ENCODE data around the gene RDH13.
"Not testable (repeated sequence)": the region's sequence is repeated elsewhere in the genome, so short reads cannot be mapped to it uniquely, and the experiment has no call there.

The RDH13 gene

DNA sequence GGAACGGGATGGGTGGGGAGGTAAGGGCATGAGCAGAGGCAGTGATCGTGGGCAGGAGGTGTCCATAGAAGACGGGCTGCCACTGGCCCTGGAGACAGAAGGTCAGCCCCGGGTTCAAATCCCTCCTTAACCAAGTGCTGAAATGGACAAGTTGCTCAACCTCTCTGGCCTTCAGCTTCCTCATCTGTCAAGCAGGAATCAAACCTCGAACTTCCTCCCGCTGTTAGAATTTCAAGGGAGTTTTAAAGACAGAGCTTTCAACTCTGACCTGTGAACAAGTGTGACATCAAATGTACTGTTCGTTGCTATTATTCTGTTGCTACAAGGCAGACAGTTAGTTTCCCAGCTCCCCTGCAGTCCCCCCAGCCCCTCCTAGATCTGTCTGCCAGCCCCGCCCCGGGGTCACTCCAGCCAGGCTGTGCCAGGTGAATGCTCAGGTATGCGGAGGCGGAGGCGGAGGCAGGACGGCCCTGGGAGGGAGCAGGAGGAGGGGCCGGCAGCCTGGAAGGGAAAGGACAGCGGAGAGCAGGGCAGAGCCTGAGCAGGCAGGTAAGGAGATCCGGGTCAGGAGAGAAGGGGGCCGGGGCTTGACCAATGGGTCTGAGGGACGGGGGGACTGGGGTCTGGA is 12.5 kb upstream of the RDH13 start, which contains the start of gene EPS8L1:
EPS8L1 (plus strand) TSS at position 499 of the 628 bp plus-strand sequence. CDS start 576 bp downstream, outside the sequence.
- no peak within 1 kb of the TSS for H3K4me3 ChIP-seq
- no peak within 1 kb of the TSS for H3K9ac ChIP-seq (ENCODE audit: insufficient read length)
- H3K27ac ChIP-seq: no peak within 1 kb of the TSS
- TF ChIP-seq FOXP2 (optimal IDR thresholded peaks at IDR 0.05; ENCODE audit: control extremely low read depth, extremely low read length, insufficient read depth): no peak
- TF ChIP-seq POLR2AphosphoS5 (IDR thresholded peaks at IDR 0.05; ENCODE audit: borderline replicate concordance, low read depth, low read length): no peak
- TF ChIP-seq EZH2 (IDR thresholded peaks at IDR 0.05): no peak
- no peaks in the 10 kb centered on the region for H3K36me3 ChIP-seq (ENCODE audit: insufficient read depth, low read length)
- no peaks in the 10 kb centered on the region for H3K9me3 ChIP-seq (ENCODE audit: low read depth, low read length)
- no peak for DNase-seq (ENCODE audit: low read depth, low spot score)

DNA sequence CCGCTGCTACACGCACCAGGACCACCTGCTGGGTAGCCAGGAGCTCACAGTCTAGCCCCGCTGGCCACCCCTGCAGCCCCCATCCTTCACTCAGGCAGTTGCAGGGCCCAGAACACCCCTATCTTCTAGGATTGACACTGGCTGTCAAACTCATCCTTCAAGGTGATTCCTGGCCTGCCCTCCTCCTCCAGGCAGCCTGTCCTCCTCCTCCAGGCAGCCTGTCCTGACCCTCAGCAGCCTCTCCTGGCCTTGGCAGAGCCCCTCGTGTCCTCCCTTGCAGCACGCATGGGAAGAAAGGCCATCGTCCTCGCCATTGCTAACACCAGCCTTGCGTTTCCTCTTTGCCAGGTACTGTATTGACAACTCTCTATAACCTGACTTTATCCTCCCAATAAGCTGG is 9.0 kb upstream of the RDH13 start:
- Histone ChIP-seq H3K36me3 (ENCODE audit: insufficient read depth, low read length) (no peaks in the 10 kb centered on the region), H3K9me3 (ENCODE audit: low read depth, low read length) (no peaks in the 10 kb centered on the region), H3K4me3 (no peak overlapping the region), H3K27ac (no peak overlapping the region), H3K9ac (ENCODE audit: insufficient read length) (no peak overlapping the region)
- TF ChIP-seq POLR2AphosphoS5 (IDR thresholded peaks at IDR 0.05; ENCODE audit: borderline replicate concordance, low read depth, low read length): no peak
- TF ChIP-seq FOXP2 (optimal IDR thresholded peaks at IDR 0.05; ENCODE audit: control extremely low read depth, extremely low read length, insufficient read depth): no peak
- no peak for TF ChIP-seq EZH2 (IDR thresholded peaks at IDR 0.05)
- DNase-seq (ENCODE audit: low read depth, low spot score): no peak

DNA sequence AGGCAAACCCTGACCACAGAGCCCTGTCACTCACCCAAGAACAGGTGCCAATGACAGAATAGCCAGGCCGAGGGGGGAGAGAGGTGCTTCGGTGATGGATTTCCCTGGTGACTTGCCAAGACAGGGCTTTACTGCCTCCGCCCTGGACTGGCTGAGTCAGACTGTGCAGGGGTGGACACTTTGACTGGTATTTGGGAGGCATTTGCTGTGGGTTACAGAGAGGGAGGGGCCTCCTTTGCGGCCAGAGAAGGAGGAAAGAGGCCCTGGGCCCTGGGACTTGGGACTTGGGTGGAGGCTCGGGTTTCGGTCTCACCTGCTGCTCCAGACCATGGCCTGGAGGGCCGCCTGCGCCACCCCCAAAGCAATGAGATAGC is 8.2 kb upstream of the RDH13 start:
- H3K9ac ChIP-seq (ENCODE audit: insufficient read length): no peak overlapping the region
- DNase-seq (ENCODE audit: low read depth, low spot score): no peak
- TF ChIP-seq POLR2AphosphoS5 (IDR thresholded peaks at IDR 0.05; ENCODE audit: borderline replicate concordance, low read depth, low read length): no peak
- TF ChIP-seq EZH2 (IDR thresholded peaks at IDR 0.05): no peak
- no peak for TF ChIP-seq FOXP2 (optimal IDR thresholded peaks at IDR 0.05; ENCODE audit: control extremely low read depth, extremely low read length, insufficient read depth)

DNA sequence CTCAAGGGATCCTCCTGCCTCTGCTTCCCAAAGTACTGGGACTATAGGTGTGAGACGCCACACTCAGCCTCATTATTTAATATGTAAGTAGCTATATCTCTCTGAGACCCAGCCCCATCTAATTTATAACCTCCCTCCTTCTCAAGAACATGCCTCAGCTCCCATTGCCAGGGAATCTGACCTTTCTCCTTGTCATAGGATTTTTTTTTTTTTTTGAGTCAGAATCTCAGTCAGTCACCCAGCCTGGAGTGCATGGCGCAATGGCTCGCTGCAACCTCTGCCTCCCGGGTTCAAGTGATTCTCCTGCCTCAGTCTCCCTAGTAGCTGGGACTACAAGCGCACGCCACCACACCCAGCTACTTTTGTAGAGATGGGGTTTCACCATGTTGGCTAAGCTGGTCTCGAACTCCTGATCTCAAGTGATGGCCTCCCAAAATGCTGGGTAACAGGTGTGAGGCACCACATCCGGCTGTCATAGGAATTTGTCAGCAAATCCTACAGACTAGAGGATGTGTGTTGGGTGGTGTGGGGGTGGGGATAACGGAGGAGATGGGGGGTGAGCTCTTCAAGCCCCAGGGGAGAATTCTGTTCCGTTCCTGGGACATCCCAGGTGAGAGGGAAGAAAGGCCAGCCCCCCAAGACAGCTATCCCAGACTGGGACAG is 7.6 kb upstream of the RDH13 start:
- no peak for DNase-seq (ENCODE audit: low read depth, low spot score)
- Histone ChIP-seq H3K36me3 (ENCODE audit: insufficient read depth, low read length) (no peaks in the 10 kb centered on the region), H3K9me3 (ENCODE audit: low read depth, low read length) (no peaks in the 10 kb centered on the region), H3K9ac (ENCODE audit: insufficient read length) (no peak overlapping the region), H3K4me3 (no peak overlapping the region), H3K27ac (no peak overlapping the region)
- TF ChIP-seq EZH2 (IDR thresholded peaks at IDR 0.05) (no peak), FOXP2 (optimal IDR thresholded peaks at IDR 0.05; ENCODE audit: control extremely low read depth, extremely low read length, insufficient read depth) (no peak)

More for the DNA sequence above, 8.2 kb upstream of the RDH13 start:
- no peak overlapping the region for H3K4me3 ChIP-seq
- no peaks in the 10 kb centered on the region for H3K9me3 ChIP-seq (ENCODE audit: low read depth, low read length)
- no peak overlapping the region for H3K27ac ChIP-seq
- H3K36me3 ChIP-seq (ENCODE audit: insufficient read depth, low read length): no peaks in the 10 kb centered on the region

DNA sequence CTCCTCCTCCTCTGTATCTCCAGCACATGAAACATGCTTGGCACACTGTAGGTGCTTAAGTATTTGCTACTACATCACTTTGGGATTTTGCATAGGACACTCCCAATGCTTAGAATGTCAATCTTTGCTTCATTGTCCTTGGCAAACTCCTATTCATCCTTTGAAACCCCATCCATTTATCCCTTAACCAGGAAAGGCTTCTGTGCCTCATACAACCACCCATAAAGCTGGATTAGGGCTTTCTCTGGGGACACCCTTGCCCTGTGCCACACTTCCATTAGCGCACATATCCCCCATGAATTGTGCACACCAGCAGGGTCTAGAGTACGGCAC is 6.9 kb upstream of the RDH13 start:
- no peak for DNase-seq (ENCODE audit: low read depth, low spot score)
- H3K9ac ChIP-seq (ENCODE audit: insufficient read length): no peak overlapping the region
- TF ChIP-seq POLR2AphosphoS5 (IDR thresholded peaks at IDR 0.05; ENCODE audit: borderline replicate concordance, low read depth, low read length): no peak
- TF ChIP-seq FOXP2 (optimal IDR thresholded peaks at IDR 0.05; ENCODE audit: control extremely low read depth, extremely low read length, insufficient read depth): no peak
- TF ChIP-seq EZH2 (IDR thresholded peaks at IDR 0.05): no peak

DNA sequence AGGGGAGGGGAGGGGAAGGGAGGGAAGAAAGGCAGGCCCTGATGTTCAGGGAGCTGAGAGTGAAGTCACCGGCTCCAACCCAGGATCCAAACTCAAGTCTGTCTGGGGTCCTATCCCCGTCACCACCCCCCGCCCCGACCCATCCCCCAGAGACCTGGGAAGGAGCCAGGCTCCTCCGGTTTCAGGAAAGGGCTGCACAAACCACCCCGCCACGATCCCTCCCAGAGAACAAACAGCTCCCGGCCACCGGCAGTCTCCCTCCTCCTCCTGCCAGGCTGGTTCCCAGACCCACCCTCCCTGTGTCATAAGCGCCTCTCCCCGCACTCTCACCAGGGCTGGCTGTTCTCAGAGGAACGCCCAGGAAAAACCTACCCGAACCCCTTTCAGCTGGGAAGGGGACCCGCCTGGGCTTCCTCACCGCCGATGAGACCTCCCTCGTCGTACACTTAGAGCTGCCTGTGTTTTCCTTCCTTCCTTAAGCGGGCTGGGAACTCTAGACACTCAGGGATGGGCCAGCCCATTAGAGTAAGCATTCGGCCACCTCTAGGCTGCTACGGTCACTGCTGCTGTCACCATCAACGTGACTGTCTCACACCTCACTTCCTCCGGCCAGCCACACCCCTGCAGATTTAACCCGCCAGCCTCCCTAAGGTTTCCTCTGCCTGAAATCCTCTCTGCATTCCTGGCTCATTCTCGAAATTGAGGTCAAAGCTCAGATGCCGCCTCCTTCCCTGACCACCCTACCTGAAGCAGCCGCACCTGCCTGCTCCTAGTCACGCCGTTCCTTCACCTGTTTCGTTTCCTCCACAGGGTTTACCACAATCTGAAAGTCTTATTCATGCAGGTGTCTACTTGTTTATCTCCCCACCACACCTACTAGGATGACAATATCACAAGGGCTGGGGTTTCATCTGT is 6.3 kb upstream of the RDH13 start:
- H3K9me3 ChIP-seq (ENCODE audit: low read depth, low read length): no peaks in the 10 kb centered on the region
- no peak for TF ChIP-seq EZH2 (IDR thresholded peaks at IDR 0.05)
- TF ChIP-seq FOXP2 (optimal IDR thresholded peaks at IDR 0.05; ENCODE audit: control extremely low read depth, extremely low read length, insufficient read depth): no peak
- peak overlapping the region; percentile 56 for H3K4me3 ChIP-seq
- no peaks in the 10 kb centered on the region for H3K36me3 ChIP-seq (ENCODE audit: insufficient read depth, low read length)
- no peak for DNase-seq (ENCODE audit: low read depth, low spot score)
- H3K27ac ChIP-seq: no peak overlapping the region
- no peak overlapping the region for H3K9ac ChIP-seq (ENCODE audit: insufficient read length)

More for the DNA sequence above, 6.9 kb upstream of the RDH13 start:
- Histone ChIP-seq H3K9me3 (ENCODE audit: low read depth, low read length) (no peaks in the 10 kb centered on the region), H3K36me3 (ENCODE audit: insufficient read depth, low read length) (no peaks in the 10 kb centered on the region), H3K4me3 (no peak overlapping the region; the same call in 1 of the 2 replicates), H3K27ac (no peak overlapping the region)

DNA sequence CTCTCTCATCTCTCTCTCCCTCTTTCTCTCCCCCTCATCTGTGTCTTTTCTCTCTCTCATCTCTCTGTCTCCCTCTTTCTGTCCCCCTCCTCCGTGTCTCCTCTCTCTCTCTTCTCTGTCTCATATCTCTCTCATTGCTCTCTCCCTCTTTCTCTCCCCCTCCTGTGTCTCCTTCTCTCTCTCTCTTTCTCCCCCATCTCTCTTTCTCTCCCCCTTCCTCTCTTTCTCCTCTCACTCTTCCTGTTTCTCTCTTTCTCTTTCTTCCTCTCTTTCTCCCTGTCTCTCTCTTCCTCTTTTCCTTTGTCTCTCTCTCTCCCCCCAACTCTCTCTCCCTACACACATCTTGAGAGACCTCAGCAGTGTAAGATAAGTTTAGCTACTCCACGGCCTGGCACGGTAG is 4.9 kb upstream of the RDH13 start:
- TF ChIP-seq EZH2 (IDR thresholded peaks at IDR 0.05) (no peak), FOXP2 (optimal IDR thresholded peaks at IDR 0.05; ENCODE audit: control extremely low read depth, extremely low read length, insufficient read depth) (no peak), POLR2AphosphoS5 (IDR thresholded peaks at IDR 0.05; ENCODE audit: borderline replicate concordance, low read depth, low read length) (no peak)
- no peak overlapping the region for H3K4me3 ChIP-seq
- no peak for DNase-seq (ENCODE audit: low read depth, low spot score)
- H3K27ac ChIP-seq: no peak overlapping the region
- no peaks in the 10 kb centered on the region for H3K9me3 ChIP-seq (ENCODE audit: low read depth, low read length)
- no peak overlapping the region for H3K9ac ChIP-seq (ENCODE audit: insufficient read length)
- H3K36me3 ChIP-seq (ENCODE audit: insufficient read depth, low read length): no peaks in the 10 kb centered on the region

DNA sequence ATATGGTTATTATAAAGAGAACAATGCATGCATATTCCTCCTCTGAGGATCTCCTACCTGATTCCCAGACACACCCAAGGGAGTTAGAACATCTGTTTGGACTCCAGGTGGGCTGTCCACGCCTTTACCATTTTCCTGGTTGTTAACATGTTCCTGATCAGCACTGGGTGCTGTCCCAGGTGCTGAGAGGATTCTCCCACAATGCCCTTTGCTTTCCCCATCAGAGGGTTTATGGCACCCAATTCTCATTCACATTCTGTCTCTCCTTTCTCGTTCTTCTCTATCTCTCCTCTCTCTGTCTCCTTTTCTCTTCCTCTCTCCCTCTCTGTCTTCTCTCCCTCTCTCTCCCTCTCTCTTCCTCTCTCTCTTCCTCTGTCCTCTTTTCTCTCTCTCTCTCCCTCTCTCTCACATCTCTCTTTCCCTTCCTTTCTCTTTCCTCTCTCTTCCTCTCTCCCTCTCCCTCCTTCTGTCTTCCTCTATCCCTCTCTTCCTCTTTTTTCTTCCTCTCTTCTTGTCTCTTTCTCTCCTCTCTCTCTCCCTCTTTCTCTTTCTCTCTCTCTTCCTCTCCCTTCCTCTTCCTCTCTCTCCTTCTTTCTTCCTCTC is 3.3 kb upstream of the RDH13 start:
- TF ChIP-seq FOXP2 (optimal IDR thresholded peaks at IDR 0.05; ENCODE audit: control extremely low read depth, extremely low read length, insufficient read depth) (no peak), EZH2 (IDR thresholded peaks at IDR 0.05) (no peak), POLR2AphosphoS5 (IDR thresholded peaks at IDR 0.05; ENCODE audit: borderline replicate concordance, low read depth, low read length) (no peak)
- Histone ChIP-seq H3K4me3 (no peak overlapping the region), H3K9me3 (ENCODE audit: low read depth, low read length) (no peaks in the 10 kb centered on the region), H3K9ac (ENCODE audit: insufficient read length) (no peak overlapping the region), H3K27ac (no peak overlapping the region), H3K36me3 (ENCODE audit: insufficient read depth, low read length) (no peaks in the 10 kb centered on the region)
- DNase-seq (ENCODE audit: low read depth, low spot score): no peak

DNA sequence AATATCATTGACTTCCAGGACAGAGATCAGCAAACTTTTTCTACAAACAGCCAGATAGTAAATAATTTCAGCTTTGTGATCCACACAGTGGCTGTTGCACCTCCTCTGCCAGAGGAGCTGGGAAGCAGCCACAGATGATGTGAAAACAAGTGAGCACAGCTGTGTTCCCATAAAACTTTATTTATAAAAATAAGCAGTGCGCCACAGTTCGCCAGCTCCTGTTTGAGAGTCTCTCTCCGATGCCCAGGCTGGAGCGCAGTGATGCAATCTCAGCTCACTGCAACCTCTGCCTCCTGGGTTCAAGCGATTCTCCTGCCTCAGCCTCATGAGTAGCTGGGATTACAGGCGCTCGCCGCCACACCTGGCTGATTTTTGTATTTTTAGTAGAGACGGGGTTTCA is 2.6 kb upstream of the RDH13 start:
- H3K27ac ChIP-seq; H3K9me3 ChIP-seq (ENCODE audit: low read depth, low read length); H3K36me3 ChIP-seq (ENCODE audit: insufficient read depth, low read length); DNase-seq (ENCODE audit: low read depth, low spot score); H3K4me3 ChIP-seq; H3K9ac ChIP-seq (ENCODE audit: insufficient read length): not testable (repeated sequence)
